HG03097 (cell line): ENCODE data around the gene DUOXA1.
"Not testable (repeated sequence)": the region's sequence is repeated elsewhere in the genome, so short reads cannot be mapped to it uniquely, and the experiment has no call there.

Experiments used
- ATAC-seq: cut with Tn5 transposase; IDR thresholded peaks from one replicate; pipeline ENCODE4 v1.9.1; 2021; ENCODE audit not compliant: unreplicated experiment, low FRiP score

DUOXA1 gene

GRCh38 chr15:45094358-45094730 lies 35.3 kb downstream of the DUOXA1 start:
- ATAC-seq: no peak

GRCh38 chr15:45093622-45094357 lies 35.9 kb downstream of the DUOXA1 start:
- no peak for ATAC-seq

- ATAC-seq: no peak
These were observed 36.7 kb downstream of the DUOXA1 start for GRCh38 chr15:45093013-45093412.

DNA sequence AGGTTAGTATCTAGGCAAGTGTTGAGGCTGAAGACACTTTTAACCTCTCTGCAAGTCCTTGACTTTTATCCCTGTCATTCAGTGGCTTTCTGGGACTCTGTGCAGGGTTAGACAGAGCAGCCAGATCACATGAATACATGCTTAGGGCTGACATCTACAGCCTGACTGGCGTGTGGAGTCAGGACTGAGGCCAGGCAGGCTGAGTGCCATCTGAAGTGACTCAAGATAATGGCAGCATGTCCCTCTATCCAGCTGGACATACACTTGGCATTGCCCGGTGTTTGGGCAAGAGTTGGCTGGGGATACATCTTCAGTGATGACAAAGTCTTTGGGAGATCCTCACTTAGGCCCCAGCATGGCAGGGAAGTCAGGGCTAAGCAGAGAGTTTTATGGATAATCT lies 38.1 kb downstream of the DUOXA1 start:
- ATAC-seq: no peak

GRCh38 chr15:45091161-45091560 lies 38.5 kb downstream of the DUOXA1 start:
- no peak for ATAC-seq

- ATAC-seq: no peak
These were observed 39.8 kb downstream of the DUOXA1 start for GRCh38 chr15:45089712-45090373.

- no peak for ATAC-seq
These were observed 40.6 kb downstream of the DUOXA1 start for GRCh38 chr15:45088801-45089711.

GRCh38 chr15:45087513-45087912 lies 42.2 kb downstream of the DUOXA1 start:
- no peak for ATAC-seq

- no peak for ATAC-seq
These were observed 45.5 kb downstream of the DUOXA1 start for GRCh38 chr15:45084163-45084562.

DNA sequence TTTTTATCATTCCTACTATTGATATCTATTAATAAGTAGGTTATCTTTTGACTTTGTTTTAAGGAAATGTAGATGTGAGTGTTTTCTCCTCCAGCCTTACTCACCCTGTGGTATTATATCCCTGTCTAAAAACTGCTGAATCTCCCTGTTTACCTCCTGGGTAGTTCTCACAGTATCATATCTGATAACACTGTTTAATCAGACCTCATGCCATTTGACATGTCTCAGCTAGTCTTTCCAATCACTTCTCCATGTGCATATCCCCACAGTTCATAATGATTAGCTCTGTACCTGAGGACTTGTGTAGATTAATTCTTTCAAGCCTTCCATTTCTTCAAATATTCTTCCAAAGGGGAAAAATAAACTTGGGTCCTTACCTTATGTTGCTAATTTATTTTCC lies 46.5 kb downstream of the DUOXA1 start:
- ATAC-seq: no peak

- ATAC-seq: not testable (repeated sequence)
These were observed 47.3 kb downstream of the DUOXA1 start for GRCh38 chr15:45082412-45082811.

DNA sequence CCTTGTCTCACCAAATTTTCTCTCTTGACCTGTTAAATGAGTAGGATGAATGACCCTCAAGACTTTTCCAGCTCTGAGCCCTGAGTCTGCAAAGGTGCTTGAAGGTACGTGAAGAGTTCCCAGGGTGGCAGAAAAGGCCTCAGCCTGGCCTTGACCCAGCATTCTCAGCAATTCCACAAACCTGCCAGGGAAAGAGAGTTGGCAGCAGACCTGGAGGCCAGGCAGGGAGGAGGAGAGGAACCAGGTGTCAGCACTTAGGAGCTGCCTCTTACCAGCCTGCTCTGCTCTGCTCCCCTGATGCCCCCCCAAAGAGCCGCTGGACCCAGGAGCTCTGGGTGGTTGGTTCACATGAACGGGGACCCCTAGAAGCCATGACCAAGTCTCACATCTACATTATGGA lies 49.1 kb downstream of the DUOXA1 start:
- not testable (repeated sequence) for ATAC-seq

GRCh38 chr15:45079628-45080246 lies 49.9 kb downstream of the DUOXA1 start:
- not testable (repeated sequence) for ATAC-seq

DNA sequence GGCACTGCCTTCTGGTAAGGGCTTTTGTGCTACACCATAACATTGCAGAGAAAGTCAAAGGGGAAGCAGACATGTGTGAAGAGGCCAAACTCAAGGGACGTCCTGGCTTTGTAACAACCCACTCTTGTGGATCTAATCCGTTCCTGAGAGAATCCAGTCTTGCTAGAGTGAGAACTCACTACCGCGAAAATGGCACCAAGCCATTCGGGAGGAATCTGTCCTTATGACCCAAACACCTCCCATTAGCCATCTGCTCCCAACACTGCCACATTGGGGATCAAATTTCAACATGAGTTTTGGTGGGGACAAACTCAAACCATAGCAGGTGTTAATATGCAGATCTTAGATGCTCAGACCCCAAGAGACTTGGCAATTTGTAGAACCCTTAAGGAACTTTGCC lies 50.5 kb downstream of the DUOXA1 start:
- ATAC-seq: not testable (repeated sequence)

GRCh38 chr15:45077391-45077790 lies 52.3 kb downstream of the DUOXA1 start:
- ATAC-seq: not testable (repeated sequence)

- ATAC-seq: not testable (repeated sequence)
These were observed 54.0 kb downstream of the DUOXA1 start for GRCh38 chr15:45075440-45076320.

DNA sequence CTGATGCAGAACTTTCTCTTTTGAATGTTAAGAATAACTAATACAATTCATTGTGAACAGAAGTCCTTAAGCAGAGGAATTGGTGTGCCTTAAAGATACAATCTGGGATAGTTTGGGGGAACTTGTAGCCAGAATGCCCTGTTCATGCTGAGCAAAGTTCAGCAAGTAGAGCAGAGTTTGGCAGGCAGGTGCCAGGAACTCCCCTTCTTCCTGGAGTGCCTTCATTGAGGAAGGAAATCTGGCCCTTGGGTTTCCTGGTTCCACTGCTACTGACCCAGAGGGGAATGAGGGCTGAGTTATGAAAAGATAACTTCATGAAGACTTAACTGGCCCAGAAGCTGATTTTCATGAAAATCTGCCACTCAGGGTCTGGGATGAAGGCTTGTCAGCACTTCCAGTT lies 56.1 kb downstream of the DUOXA1 start:
- not testable (repeated sequence) for ATAC-seq

- not testable (repeated sequence) for ATAC-seq
These were observed 59.7 kb downstream of the DUOXA1 start for GRCh38 chr15:45069942-45070360.
